Measurements from ENCODE around the gene HCST. TPM values are rescaled to one million over a fixed set of nuclear protein-coding genes. Genes with fewer than 3 reads are reported as not detected.

The HCST gene
- total and polyA plus RNA-seq, 2 of the 13 experiments (the other 11 are each of a cell fraction or from before 2014, with no cell fraction given): 0.24 to 1.2 TPM

- peak; percentile 68 for TF ChIP-seq ZNF687 (CRISPR knock-in tag; IDR thresholded peaks at IDR 0.05)
- TF ChIP-seq FOXK1 (CRISPR knock-in tag; IDR thresholded peaks at IDR 0.05; ENCODE audit: borderline replicate concordance, low read depth): peak; percentile 26; the same call in 1 of the 2 replicates
- peak; percentile 84 for TF ChIP-seq PATZ1 (CRISPR knock-in tag; IDR thresholded peaks at IDR 0.05)
- no peak for TF ChIP-seq ZNF530 (CRISPR knock-in tag; IDR thresholded peaks at IDR 0.05; ENCODE audit: low read depth)
- TF ChIP-seq TFDP1 (CRISPR knock-in tag; IDR thresholded peaks at IDR 0.05; ENCODE audit: borderline replicate concordance): peak; percentile 34; the same call in 1 of the 2 replicates
- TF ChIP-seq MXD3 (CRISPR knock-in tag; IDR thresholded peaks at IDR 0.05): no peak
- no peak for TF ChIP-seq ARID4A (CRISPR knock-in tag; IDR thresholded peaks at IDR 0.05; ENCODE audit: borderline replicate concordance)
- TF ChIP-seq SP1 (IDR thresholded peaks at IDR 0.05): no peak
- peak; percentile 60 for TF ChIP-seq SP1 (CRISPR knock-in tag; IDR thresholded peaks at IDR 0.05)
- peak; percentile 13 for TF ChIP-seq YY1 (IDR thresholded peaks at IDR 0.05; ENCODE audit: insufficient read depth, insufficient replicate concordance, low read depth, low read length)
- peak; percentile 81 for TF ChIP-seq MAZ (IDR thresholded peaks at IDR 0.05; ENCODE audit: borderline replicate concordance, low read depth, low read length)
- peak; percentile 70; the same call in 1 of the 2 replicates for TF ChIP-seq MAZ (CRISPR knock-in tag; IDR thresholded peaks at IDR 0.05; ENCODE audit: low read depth)
- peak; percentile 88 for TF ChIP-seq GMEB2 (CRISPR knock-in tag; IDR thresholded peaks at IDR 0.05; ENCODE audit: low read depth)
Observed at GRCh38 chr19:35899547-35900214, 2.6 kb upstream of the HCST start (continued).
